Smooth muscle cell (in vitro differentiated cells): ENCODE data around the gene CILP2. TPM values are rescaled to one million over a fixed set of nuclear protein-coding genes. Genes with fewer than 3 reads are reported as not detected.

Experiments
- DNase-seq: peaks from one replicate; lab custom pipeline; 2025; ENCODE audit not compliant: unreplicated experiment; lab: John Stamatoyannopoulos, UW
- H2AFZ ChIP-seq: fragments of 200-600 bp; sonication (generic); 2 replicates; pipeline ENCODE4 v1.6.0; 2016; ENCODE audit warnings: antibody characterized with exemption, low read depth, mild to moderate bottlenecking
- H3F3A ChIP-seq: fragments of 200-600 bp; sonication (generic); 2 replicates; pipeline ENCODE4 v1.6.0; 2017; ENCODE audit warnings: antibody characterized with exemption, low read depth
- H3K27ac ChIP-seq: fragments of 200-600 bp; sonication (generic); 2 replicates; pipeline ENCODE4 v1.5.1; 2016; ENCODE audit warnings: low read depth, mild to moderate bottlenecking
- H3K27me3 ChIP-seq: fragments of 200-600 bp; sonication (generic); 2 replicates; pipeline ENCODE4 v1.6.1; 2016; ENCODE audit warnings: low read depth, mild to moderate bottlenecking
- H3K36me3 ChIP-seq: fragments of 200-600 bp; sonication (generic); 2 replicates; pipeline ENCODE4 v1.5.1; 2016; ENCODE audit warnings: low read depth
- H3K4me1 ChIP-seq: fragments of 200-600 bp; sonication (generic); 2 replicates; pipeline ENCODE4 v1.5.1; 2016; ENCODE audit warnings: low read depth
- H3K4me2 ChIP-seq: fragments of 200-600 bp; sonication (generic); 2 replicates; pipeline ENCODE4 v1.6.0; 2016; ENCODE audit warnings: mild to moderate bottlenecking
- H3K4me3 ChIP-seq: fragments of 200-600 bp; sonication (generic); 2 replicates; pipeline ENCODE4 v1.5.1; 2016; ENCODE audit warnings: mild to moderate bottlenecking
- H3K79me2 ChIP-seq: fragments of 200-600 bp; sonication (generic); 2 replicates; pipeline ENCODE4 v1.6.0; 2016; ENCODE audit warnings: low read depth, mild to moderate bottlenecking
- H3K9ac ChIP-seq: fragments of 200-600 bp; sonication (generic); 2 replicates; pipeline ENCODE4 v1.6.0; 2016; ENCODE audit warnings: low read depth
- H3K9me3 ChIP-seq: fragments of 200-600 bp; sonication (generic); replicated peaks from 2 replicates; pipeline ENCODE4 v1.5.1; 2016; ENCODE audit warnings: low read depth
- H4K20me1 ChIP-seq: fragments of 200-600 bp; sonication (generic); 2 replicates; pipeline ENCODE4 v1.6.0; 2016; ENCODE audit warnings: low read depth
- CTCF ChIP-seq: fragments of 200-600 bp; sonication (generic); IDR thresholded peaks from 2 replicates; pipeline ENCODE4 v1.5.1; 2017; ENCODE audit warnings: borderline replicate concordance, mild to moderate bottlenecking, antibody characterized with exemption; ENCODE audit not compliant: insufficient read depth, poor library complexity, severe bottlenecking
- WGBS: methylation state at CpG from one replicate; pipeline ENCODE4 v1.1.7; 2016; ENCODE audit warnings: low lambda C conversion rate; 5-methylcytosine and 5-hydroxymethylcytosine counted together
- polyA plus RNA-seq: library from polyadenylated mRNA; unstranded; fragments of >200 nt; fragmentation: Nextera tagmentation; extraction: Ambion mirVana; gene quantifications from 2 replicates; pipeline ENCODE4 v1.2.1, GENCODE V29; 2016
- total RNA-seq: library from RNA; depleted of rRNA; stranded (reverse); fragments of >200 nt; gene quantifications from 2 replicates; pipeline ENCODE4 v1.2.3, GENCODE V29; 2014

Gene CILP2
- total and polyA plus RNA-seq, 2 experiments from 2014 or later, result 27.2 to 95.0 TPM

GRCh38 chr19:19554074-19555023, 16.3 kb downstream of the CILP2 start:
- Histone ChIP-seq H3K9ac (no peak overlapping the region), H3K4me2 (no peak overlapping the region), H3F3A (no peaks in the 10 kb centered on the region), H3K27ac (no peak overlapping the region), H2AFZ (no peak overlapping the region), H3K9me3 (no peaks in the 10 kb centered on the region), H3K4me1 (peaks cover 3% of the 10 kb centered on the region), H3K36me3 (no peaks in the 10 kb centered on the region), H3K27me3 (no peaks in the 10 kb centered on the region), H4K20me1 (no peaks in the 10 kb centered on the region), H3K4me3 (no peak overlapping the region), H3K79me2 (no peaks in the 10 kb centered on the region)
- peak; percentile 9 for DNase-seq
- WGBS, result 77% methylated on average over 29 of the region's 34 CpGs
- TF ChIP-seq CTCF, result peak; percentile 69

GRCh38 chr19:19558055-19558454, 20.0 kb downstream of the CILP2 start:
- Histone ChIP-seq H3F3A (no peaks in the 10 kb centered on the region), H4K20me1 (no peaks in the 10 kb centered on the region), H3K4me1 (no peaks in the 10 kb centered on the region), H3K27me3 (no peaks in the 10 kb centered on the region), H3K9ac (no peak overlapping the region), H3K4me3 (no peak overlapping the region), H3K79me2 (no peaks in the 10 kb centered on the region), H3K36me3 (no peaks in the 10 kb centered on the region), H3K27ac (no peak overlapping the region), H3K9me3 (no peaks in the 10 kb centered on the region), H2AFZ (no peak overlapping the region), H3K4me2 (no peak overlapping the region)
- no peak for DNase-seq
- WGBS, result 89% methylated on average over 12 of the region's 15 CpGs
- TF ChIP-seq CTCF, result no peak

DNA sequence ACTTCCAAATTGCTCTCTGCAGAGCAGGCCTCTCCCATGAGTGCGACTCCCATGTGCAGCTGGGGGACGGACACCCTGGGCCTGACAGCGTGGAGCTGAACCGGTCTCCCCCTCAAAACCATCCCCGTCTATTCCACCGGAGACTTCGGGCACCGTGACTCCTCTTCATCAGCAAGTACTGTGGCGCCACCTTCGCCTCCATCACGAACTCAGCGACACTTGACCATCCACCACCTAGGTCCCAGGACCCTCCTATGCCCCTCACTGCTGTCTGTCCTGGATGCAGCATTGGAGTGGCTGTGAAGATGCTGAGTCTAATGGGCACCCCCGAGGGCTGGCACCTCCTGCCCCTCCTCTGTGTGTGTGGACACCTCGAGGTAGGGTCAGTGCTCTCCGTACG, 20.6 kb downstream of the CILP2 start:
- no peaks in the 10 kb centered on the region for H3K36me3 ChIP-seq
- H3K27me3 ChIP-seq, result no peaks in the 10 kb centered on the region
- no peaks in the 10 kb centered on the region for H3K79me2 ChIP-seq
- H3K4me3 ChIP-seq, result no peak overlapping the region
- H3K27ac ChIP-seq, result no peak overlapping the region
- H3K4me2 ChIP-seq, result no peak overlapping the region
- H3K9me3 ChIP-seq, result no peaks in the 10 kb centered on the region
- no peaks in the 10 kb centered on the region for H3K4me1 ChIP-seq
- TF ChIP-seq CTCF, result no peak
- WGBS, result 96% methylated on average over 16 of the region's 16 CpGs
- no peak overlapping the region for H3K9ac ChIP-seq
- H4K20me1 ChIP-seq, result no peaks in the 10 kb centered on the region
- DNase-seq, result no peak
- no peaks in the 10 kb centered on the region for H3F3A ChIP-seq
- no peak overlapping the region for H2AFZ ChIP-seq
